Fibroblast of lung (primary cell): Measurements from ENCODE around the gene FAM227A.

Source experiments
- EZH2 ChIP-seq: IDR thresholded peaks from 2 replicates; pipeline ENCODE4 v1.5.1; 2012; ENCODE audit warnings: low read length, control low read depth, mild to moderate bottlenecking; ENCODE audit errors: missing control alignments
- TF ChIP-seq, protein P1 (sequence below), 2 donors: IDR thresholded peaks in 1 of 2; conservative IDR thresholded peaks in 1 of 2; 1 replicate in 1 of 2; 2 replicates in 1 of 2; pipeline ENCODE4 v1.5.1; 2011 to 2012; ENCODE audit warnings: low read length in 2 of 2, control low read depth in 1 of 2, inconsistent platforms in 1 of 2, low read depth in 1 of 2, mild to moderate bottlenecking in 1 of 2

DNA sequence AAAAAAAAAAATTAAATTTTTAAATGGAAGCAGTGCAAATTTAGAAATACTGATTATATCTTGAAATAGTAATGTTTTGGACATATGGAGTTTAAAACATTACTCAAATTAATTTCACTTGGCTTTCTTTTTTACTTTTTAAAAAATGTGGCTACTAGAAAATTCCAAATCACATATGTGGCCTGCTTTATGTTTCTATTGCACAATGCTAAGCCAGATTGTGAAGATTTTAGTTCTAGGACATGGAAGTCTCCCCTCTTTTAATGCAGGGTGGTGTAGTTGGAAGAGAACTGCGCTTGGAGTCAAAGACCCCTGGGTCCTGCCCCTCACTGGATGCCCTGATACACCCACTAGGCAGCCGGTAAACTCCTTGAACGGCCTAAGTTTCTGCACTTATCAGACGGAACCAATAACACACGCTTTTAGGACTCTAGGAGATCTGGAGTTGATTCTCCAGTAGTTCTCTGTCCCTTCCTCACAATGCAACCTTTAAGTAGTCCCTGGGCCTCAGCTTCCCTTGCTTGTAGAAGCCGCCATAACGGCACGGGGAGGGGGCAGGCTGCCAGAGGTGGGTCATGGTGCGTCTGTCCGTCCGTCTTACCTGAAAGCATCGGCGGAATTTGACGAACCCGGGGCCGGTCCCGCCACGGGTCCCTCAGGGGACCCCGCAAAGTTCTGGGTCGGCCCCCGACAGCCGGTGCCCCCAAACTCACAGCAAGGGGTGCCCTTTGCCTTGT, 505 bp downstream of the FAM227A start:
- TF ChIP-seq, protein P1, sequence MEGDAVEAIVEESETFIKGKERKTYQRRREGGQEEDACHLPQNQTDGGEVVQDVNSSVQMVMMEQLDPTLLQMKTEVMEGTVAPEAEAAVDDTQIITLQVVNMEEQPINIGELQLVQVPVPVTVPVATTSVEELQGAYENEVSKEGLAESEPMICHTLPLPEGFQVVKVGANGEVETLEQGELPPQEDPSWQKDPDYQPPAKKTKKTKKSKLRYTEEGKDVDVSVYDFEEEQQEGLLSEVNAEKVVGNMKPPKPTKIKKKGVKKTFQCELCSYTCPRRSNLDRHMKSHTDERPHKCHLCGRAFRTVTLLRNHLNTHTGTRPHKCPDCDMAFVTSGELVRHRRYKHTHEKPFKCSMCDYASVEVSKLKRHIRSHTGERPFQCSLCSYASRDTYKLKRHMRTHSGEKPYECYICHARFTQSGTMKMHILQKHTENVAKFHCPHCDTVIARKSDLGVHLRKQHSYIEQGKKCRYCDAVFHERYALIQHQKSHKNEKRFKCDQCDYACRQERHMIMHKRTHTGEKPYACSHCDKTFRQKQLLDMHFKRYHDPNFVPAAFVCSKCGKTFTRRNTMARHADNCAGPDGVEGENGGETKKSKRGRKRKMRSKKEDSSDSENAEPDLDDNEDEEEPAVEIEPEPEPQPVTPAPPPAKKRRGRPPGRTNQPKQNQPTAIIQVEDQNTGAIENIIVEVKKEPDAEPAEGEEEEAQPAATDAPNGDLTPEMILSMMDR (conservative IDR thresholded peaks at IDR 0.05 in 1 of 2, IDR thresholded peaks at IDR 0.05 in 1 of 2; ENCODE audit: low read depth in 1 of 2, low read length in 2 of 2): no peak
- no peak for TF ChIP-seq EZH2
